Activated naive CD8-positive, alpha-beta T cell treated with anti-CD3 and anti-CD28 coated beads, Interleukin-2, amount 50 U/mL, for 24 hours (primary cell): ENCODE data around the gene GTF2H4.

Source experiments
- ATAC-seq: fragments of 150-1000 bp; cut with Tn5 transposase; one replicate; pipeline ENCODE4 v1.10.0; 2021
- DNase-seq: peaks from one replicate; pipeline ENCODE4 v3.0.0; 2021
- H3K27ac Mint-ChIP-seq: one replicate; pipeline ENCODE4 v1.8.0; 2021; ENCODE audit warnings: mild to moderate bottlenecking, mixed read lengths
- H3K27me3 Mint-ChIP-seq: one replicate; pipeline ENCODE4 v1.8.0; 2021; ENCODE audit warnings: mixed read lengths
- H3K36me3 Mint-ChIP-seq: one replicate; pipeline ENCODE4 v1.8.0; 2021; ENCODE audit warnings: low read depth, mixed read lengths
- H3K4me1 Mint-ChIP-seq: one replicate; pipeline ENCODE4 v1.8.0; 2021; ENCODE audit warnings: mixed read lengths
- H3K4me3 Mint-ChIP-seq: one replicate; pipeline ENCODE4 v1.8.0; 2021; ENCODE audit warnings: mild to moderate bottlenecking, moderate library complexity, mixed read lengths
- H3K9me3 Mint-ChIP-seq: one replicate; pipeline ENCODE4 v1.8.0; 2021; ENCODE audit warnings: mixed read lengths

Gene GTF2H4

GRCh38 chr6:30935018-30935417 lies 27.0 kb downstream of the GTF2H4 start:
- no peak for DNase-seq
- Mint-ChIP-seq H3K4me3 (no peak overlapping the region), H3K27me3 (peaks cover 2% of the 10 kb centered on the region), H3K4me1 (no peaks in the 10 kb centered on the region), H3K36me3 (no peaks in the 10 kb centered on the region), H3K9me3 (no peaks in the 10 kb centered on the region), H3K27ac (no peak overlapping the region)
- ATAC-seq, result no peak

DNA sequence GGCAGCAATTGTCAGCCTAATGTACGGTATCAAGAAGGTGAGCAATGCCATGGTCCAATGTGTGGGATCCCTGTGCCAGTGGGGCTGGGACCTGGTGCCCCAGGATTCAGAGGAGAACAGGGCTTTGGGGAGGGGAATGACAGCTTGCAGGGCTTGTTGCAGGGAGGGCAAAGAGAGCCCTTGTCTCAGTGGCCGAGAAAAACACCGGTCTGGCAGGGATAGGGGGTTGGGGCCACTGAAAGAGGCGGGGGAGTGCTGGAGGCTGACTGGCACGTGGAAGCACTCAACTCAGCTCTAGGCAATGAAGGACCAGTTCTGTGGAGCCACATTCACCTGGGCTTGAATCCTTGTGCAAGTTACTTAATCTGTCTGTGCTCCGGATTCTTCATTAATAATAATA lies 29.3 kb downstream of the GTF2H4 start:
- Mint-ChIP-seq H3K4me3 (no peak overlapping the region), H3K4me1 (no peaks in the 10 kb centered on the region), H3K27ac (no peak overlapping the region), H3K27me3 (peaks cover 19% of the 10 kb centered on the region), H3K36me3 (no peaks in the 10 kb centered on the region), H3K9me3 (no peaks in the 10 kb centered on the region)
- ATAC-seq, result no peak
- no peak for DNase-seq

DNA sequence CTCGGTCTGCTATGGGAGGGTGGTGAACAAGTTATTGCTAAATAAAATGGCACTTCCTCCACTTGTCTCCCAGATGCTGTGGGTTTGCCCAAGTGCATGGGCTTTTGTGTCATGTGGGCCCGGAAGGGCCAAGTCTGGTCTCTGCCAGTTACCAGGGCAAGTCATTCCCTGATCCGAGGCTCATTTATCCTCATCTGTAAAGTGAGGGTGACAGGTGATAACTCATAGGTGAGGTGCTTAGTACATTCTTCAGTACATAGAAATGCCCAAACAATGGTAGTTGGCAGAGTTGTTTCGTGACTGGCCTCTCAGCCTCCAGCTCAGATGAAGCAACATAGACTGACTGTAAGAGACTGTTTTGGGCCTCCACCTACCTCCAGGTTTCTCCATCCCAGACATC lies 30.7 kb downstream of the GTF2H4 start:
- peaks cover 30% of the 10 kb centered on the region for H3K27me3 Mint-ChIP-seq
- H3K4me1 Mint-ChIP-seq, result no peaks in the 10 kb centered on the region
- H3K27ac Mint-ChIP-seq, result no peak overlapping the region
- H3K36me3 Mint-ChIP-seq, result no peaks in the 10 kb centered on the region
- ATAC-seq (no peak), DNase-seq (no peak)
- H3K9me3 Mint-ChIP-seq, result no peaks in the 10 kb centered on the region
- no peak overlapping the region for H3K4me3 Mint-ChIP-seq

GRCh38 chr6:30939473-30939872 lies 31.5 kb downstream of the GTF2H4 start:
- no peaks in the 10 kb centered on the region for H3K9me3 Mint-ChIP-seq
- no peak for DNase-seq
- H3K27ac Mint-ChIP-seq, result no peak overlapping the region
- H3K4me1 Mint-ChIP-seq, result no peaks in the 10 kb centered on the region
- H3K27me3 Mint-ChIP-seq, result peaks cover 35% of the 10 kb centered on the region
- no peaks in the 10 kb centered on the region for H3K36me3 Mint-ChIP-seq
- H3K4me3 Mint-ChIP-seq, result no peak overlapping the region
- ATAC-seq, result no peak

DNA sequence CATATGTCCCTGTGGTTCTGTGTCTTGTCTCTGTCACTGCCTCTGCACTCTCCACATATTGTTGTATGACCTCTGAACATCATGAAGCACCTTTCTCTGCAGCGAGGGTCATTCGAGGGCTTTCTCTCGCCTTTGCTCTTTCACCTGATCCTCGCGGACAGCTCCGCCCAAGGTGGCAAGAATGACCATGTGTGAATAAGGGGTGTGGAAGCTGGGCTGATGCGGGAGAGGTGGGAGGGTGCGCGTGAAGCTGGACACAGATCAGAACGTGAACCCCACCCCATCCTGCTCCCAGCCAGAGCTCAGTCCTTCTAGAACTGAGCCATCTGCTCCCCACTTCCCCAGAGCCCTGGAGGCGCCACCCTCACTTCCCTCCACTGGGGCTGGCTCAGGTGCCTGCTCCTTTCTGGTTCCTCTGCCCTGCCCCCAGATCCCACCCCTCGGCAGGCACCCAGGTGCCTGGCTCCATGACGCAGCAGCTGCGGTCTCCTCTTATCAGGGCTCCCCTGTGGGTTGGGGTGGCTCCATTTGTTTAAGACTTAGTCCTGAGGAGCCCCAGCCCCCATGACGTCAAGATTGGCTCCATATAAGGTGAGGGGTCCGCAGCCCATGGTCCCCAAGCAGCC lies 32.5 kb downstream of the GTF2H4 start, which contains the start of gene MUCL3:
MUCL3 (plus strand) TSS at position 613 of the 626 bp plus-strand sequence. CDS start 27 bp downstream, outside the sequence.
- DNase-seq, result no peak
- Mint-ChIP-seq H3K27ac (no peak within 1 kb of the TSS), H3K9me3 (no peaks in the 10 kb centered on the region), H3K27me3 (peaks cover 42% of the 10 kb centered on the region), H3K4me3 (no peak within 1 kb of the TSS), H3K4me1 (no peaks in the 10 kb centered on the region), H3K36me3 (no peaks in the 10 kb centered on the region)
- ATAC-seq, result no peak

DNA sequence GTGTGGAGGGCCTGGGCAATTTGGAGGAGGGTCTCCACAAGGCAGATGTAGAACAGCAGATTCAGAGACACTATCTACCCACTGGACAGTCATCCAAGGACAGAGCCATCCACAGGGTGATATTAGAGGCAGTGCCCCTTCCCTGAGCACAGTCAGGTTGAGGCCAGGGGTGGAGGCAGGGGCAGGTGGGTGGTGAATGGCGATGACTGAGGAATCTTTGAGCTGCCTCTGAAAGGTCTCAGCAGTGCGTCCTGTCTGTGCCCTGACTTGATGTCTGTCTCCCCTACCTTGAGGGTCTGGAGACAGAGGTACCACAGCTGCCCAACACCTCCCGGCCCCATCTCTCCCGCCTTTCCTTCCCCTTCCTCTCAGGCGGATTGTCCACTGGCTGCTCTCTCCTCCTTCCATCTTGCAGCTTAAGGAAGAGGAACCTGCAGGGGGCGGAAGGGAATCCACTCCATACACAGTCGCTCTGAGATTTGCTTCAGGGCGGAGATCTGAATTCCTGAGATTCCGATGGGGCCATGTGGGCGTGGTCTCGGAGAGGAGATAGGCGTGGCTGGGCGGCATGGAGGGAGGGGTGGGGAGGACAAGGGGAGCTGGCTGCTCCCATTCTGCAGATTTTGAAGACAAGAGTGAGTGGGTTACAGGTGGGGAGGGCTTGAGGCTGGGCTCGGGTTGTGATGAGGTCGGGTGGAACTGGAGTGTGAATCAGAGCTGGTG lies 34.5 kb downstream of the GTF2H4 start:
- Mint-ChIP-seq H3K4me3 (no peak overlapping the region), H3K36me3 (no peaks in the 10 kb centered on the region), H3K27ac (no peak overlapping the region), H3K27me3 (peaks cover 51% of the 10 kb centered on the region), H3K9me3 (no peaks in the 10 kb centered on the region), H3K4me1 (no peaks in the 10 kb centered on the region)
- DNase-seq (no peak), ATAC-seq (no peak)

DNA sequence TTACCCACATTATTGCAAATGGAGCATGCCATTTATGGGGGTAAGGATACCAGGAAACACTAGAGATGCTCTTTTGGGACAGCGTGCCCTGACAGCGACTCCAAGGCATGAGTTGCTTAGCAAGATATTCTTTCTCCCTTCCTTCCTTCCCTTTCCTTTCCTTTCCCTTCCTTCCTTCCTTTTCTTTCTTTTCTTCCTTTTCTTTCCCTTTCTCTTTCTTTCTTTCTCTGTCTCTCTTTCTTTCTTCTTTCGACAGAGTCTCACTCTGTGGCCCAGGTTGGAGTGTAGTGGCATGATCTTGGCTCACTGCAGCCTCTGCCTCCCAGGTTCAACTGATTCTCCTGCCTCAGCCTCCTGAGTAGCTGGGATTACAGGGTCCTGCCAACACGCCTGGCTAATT lies 36.0 kb downstream of the GTF2H4 start:
- Mint-ChIP-seq H3K27ac (no peak overlapping the region), H3K4me1 (no peaks in the 10 kb centered on the region), H3K27me3 (peaks cover 52% of the 10 kb centered on the region), H3K36me3 (no peaks in the 10 kb centered on the region), H3K4me3 (no peak overlapping the region), H3K9me3 (no peaks in the 10 kb centered on the region)
- DNase-seq (no peak), ATAC-seq (no peak)

- ATAC-seq (no peak), DNase-seq (no peak)
- Mint-ChIP-seq H3K4me1 (no peaks in the 10 kb centered on the region), H3K27ac (no peak overlapping the region), H3K4me3 (no peak overlapping the region), H3K36me3 (no peaks in the 10 kb centered on the region), H3K9me3 (no peaks in the 10 kb centered on the region), H3K27me3 (peaks cover 57% of the 10 kb centered on the region)
Observed at GRCh38 chr6:30945281-30945680, 37.3 kb downstream of the GTF2H4 start.

- no peaks in the 10 kb centered on the region for H3K36me3 Mint-ChIP-seq
Observed at GRCh38 chr6:30947231-30947630, 39.2 kb downstream of the GTF2H4 start.

GRCh38 chr6:30948811-30949210 lies 40.8 kb downstream of the GTF2H4 start:
- Mint-ChIP-seq H3K27me3 (peaks cover 43% of the 10 kb centered on the region), H3K9me3 (no peaks in the 10 kb centered on the region), H3K36me3 (no peaks in the 10 kb centered on the region), H3K27ac (no peak overlapping the region), H3K4me1 (peaks cover 4% of the 10 kb centered on the region), H3K4me3 (no peak overlapping the region)
- DNase-seq (no peak), ATAC-seq (no peak)

More at GRCh38 chr6:30947231-30947630, 39.2 kb downstream of the GTF2H4 start:
- H3K4me3 Mint-ChIP-seq, result no peak overlapping the region
- peaks cover 48% of the 10 kb centered on the region for H3K27me3 Mint-ChIP-seq
- ATAC-seq, result no peak
- no peak overlapping the region for H3K27ac Mint-ChIP-seq
- H3K9me3 Mint-ChIP-seq, result no peaks in the 10 kb centered on the region
- H3K4me1 Mint-ChIP-seq, result peaks cover 4% of the 10 kb centered on the region
- no peak for DNase-seq

DNA sequence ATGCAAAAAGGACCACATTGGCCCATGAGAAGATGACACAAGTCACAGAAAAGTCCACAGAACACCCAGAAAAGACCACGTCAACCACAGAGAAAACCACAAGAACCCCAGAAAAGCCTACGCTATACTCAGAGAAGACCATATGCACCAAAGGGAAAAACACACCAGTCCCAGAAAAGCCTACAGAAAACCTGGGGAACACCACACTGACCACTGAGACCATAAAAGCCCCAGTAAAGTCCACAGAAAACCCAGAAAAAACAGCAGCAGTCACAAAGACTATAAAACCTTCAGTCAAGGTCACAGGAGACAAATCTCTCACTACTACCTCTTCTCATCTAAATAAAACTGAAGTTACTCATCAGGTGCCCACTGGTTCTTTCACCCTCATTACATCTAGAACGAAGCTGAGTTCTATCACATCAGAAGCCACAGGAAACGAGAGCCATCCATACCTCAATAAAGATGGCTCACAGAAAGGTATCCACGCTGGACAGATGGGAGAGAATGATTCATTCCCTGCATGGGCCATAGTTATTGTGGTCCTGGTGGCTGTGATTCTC lies 44.0 kb downstream of the GTF2H4 start:
- Mint-ChIP-seq H3K27ac (peak overlapping the region; percentile 66), H3K27me3 (peaks cover 32% of the 10 kb centered on the region), H3K36me3 (no peaks in the 10 kb centered on the region), H3K4me1 (peaks cover 15% of the 10 kb centered on the region), H3K9me3 (no peaks in the 10 kb centered on the region), H3K4me3 (peak overlapping the region; percentile 35)
- no peak for ATAC-seq
- no peak for DNase-seq

DNA sequence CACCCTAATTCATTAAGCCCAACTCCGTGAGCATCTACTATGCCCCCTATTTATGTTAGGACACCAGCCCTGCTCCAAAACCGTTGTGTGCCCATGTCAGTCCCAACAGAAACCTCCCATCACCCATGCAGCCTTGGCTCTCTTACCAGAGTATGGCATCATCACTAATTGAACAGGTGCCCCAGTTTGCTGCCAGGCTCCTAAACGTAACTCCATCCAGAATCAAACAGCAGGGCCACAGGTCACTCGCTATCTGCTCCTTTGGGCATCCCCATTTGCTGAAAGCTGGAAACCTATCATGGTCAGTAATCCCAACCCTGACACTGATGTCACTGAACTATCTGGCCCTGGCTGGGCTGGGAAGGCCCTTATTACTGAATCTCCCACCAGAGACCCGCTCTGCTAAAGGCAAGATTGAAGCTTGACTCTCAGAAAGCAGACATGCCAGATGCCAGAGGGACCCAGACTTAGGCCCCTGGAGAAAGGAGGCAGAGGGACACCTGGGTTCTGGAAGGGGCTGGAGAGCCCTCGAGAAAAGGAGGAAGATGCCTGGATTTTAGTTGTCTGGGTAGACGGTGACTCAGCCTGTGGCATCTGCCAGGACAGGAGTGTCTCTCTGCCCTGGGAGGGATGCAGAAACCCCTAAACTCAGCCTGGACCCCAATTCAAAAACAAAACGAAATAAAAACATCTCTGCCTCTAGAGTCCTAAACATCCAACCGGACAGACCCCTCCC lies 46.8 kb downstream of the GTF2H4 start:
- Mint-ChIP-seq H3K4me1 (peaks cover 15% of the 10 kb centered on the region), H3K36me3 (no peaks in the 10 kb centered on the region), H3K9me3 (no peaks in the 10 kb centered on the region), H3K4me3 (peak overlapping the region; percentile 79), H3K27me3 (peaks cover 31% of the 10 kb centered on the region), H3K27ac (peak overlapping the region; percentile 73)
- no peak for ATAC-seq
- DNase-seq, result no peak

- peak; percentile 78 for DNase-seq
- Mint-ChIP-seq H3K9me3 (no peaks in the 10 kb centered on the region), H3K4me3 (peak overlapping the region; percentile 79)
Observed at GRCh38 chr6:30955367-30956042, 47.5 kb downstream of the GTF2H4 start.

DNA sequence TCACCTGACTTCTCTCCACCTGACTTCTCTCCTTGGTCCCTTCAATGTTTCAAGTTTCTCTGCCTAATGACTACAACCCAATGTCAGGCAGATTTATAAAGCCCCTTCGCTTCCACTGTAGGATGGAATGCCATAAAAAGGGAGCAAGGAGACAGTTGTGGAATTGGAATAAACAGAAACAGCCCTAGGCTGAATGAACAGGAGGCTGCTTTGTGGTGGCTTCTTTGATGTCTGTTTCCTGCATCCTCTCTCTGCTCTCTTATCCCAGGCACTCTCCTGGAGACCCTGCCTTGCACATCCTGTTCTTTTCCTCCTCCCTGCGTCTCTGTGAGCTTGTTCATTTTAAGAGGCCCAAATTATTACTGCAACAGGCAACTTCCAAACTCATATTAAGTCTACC lies 49.7 kb downstream of the GTF2H4 start:
- peaks cover 25% of the 10 kb centered on the region for H3K27me3 Mint-ChIP-seq
- DNase-seq, result no peak
- H3K9me3 Mint-ChIP-seq, result no peaks in the 10 kb centered on the region
- H3K4me3 Mint-ChIP-seq, result no peak overlapping the region
- H3K4me1 Mint-ChIP-seq, result peaks cover 11% of the 10 kb centered on the region
- no peak overlapping the region for H3K27ac Mint-ChIP-seq
- H3K36me3 Mint-ChIP-seq, result no peaks in the 10 kb centered on the region
- no peak for ATAC-seq

More at GRCh38 chr6:30955367-30956042, 47.5 kb downstream of the GTF2H4 start:
- Mint-ChIP-seq H3K27me3 (peaks cover 26% of the 10 kb centered on the region), H3K27ac (peak overlapping the region; percentile 76), H3K36me3 (no peaks in the 10 kb centered on the region), H3K4me1 (peaks cover 15% of the 10 kb centered on the region)
- peak; percentile 89 for ATAC-seq
